OCI-LY7 (cell line): ENCODE data around the gene ADH1B. TPM values are rescaled to one million over a fixed set of nuclear protein-coding genes. Genes with fewer than 3 reads are reported as not detected.
"Not testable (repeated sequence)": the region's sequence is repeated elsewhere in the genome, so short reads cannot be mapped to it uniquely, and the experiment has no call there.

ENCODE experiments used
- BruUV-seq: library from RNA; stranded (reverse); fragments of 400-500 nt; replicated peaks from 2 replicates; lab custom pipeline; 2021; lab: Mats Ljungman, UMichigan
- CTCF ChIA-PET: fragments of 300-600 bp; sonication (Branson Sonifier 250); formaldehyde crosslinking; loops from one replicate; lab custom pipeline; 2022; ENCODE audit warnings: antibody characterized with exemption; ENCODE audit not compliant: unreplicated experiment; lab: Charles Lee
- POLR2A ChIA-PET: fragments of 300-600 bp; sonication (Branson Sonifier 250); formaldehyde crosslinking; loops from one replicate; lab custom pipeline; 2022; ENCODE audit warnings: antibody characterized with exemption; lab: Charles Lee
- DNase-seq: peaks from one replicate; pipeline ENCODE4 v3.0.0-alpha.2; 2015; ENCODE audit warnings: low spot score
- H2AFZ ChIP-seq: fragments of 200-600 bp; sonication (generic), shearing (Covaris generic); 2 replicates; pipeline ENCODE4 v1.6.1; 2014; ENCODE audit warnings: mild to moderate bottlenecking, antibody characterized with exemption, low read length, moderate library complexity
- H3K27ac ChIP-seq: fragments of 200-600 bp; sonication (generic); 2 replicates; pipeline ENCODE4 v1.5.1; 2014; ENCODE audit warnings: mixed run types, low read depth, mild to moderate bottlenecking, moderate library complexity, low read length, inconsistent platforms; ENCODE audit not compliant: poor library complexity, severe bottlenecking
- H3K36me3 ChIP-seq: fragments of 200-600 bp; sonication (generic); 2 replicates; pipeline ENCODE4 v1.6.1; 2014; ENCODE audit warnings: mild to moderate bottlenecking, antibody characterized with exemption, low read length, moderate library complexity, mixed read lengths; ENCODE audit not compliant: insufficient read depth
- H3K4me1 ChIP-seq: fragments of 200-600 bp; sonication (generic); 2 replicates; pipeline ENCODE4 v1.5.1; 2014; ENCODE audit warnings: mild to moderate bottlenecking, low read length; ENCODE audit not compliant: insufficient read depth, poor library complexity, severe bottlenecking
- H3K4me2 ChIP-seq: fragments of 200-600 bp; sonication (generic); 2 replicates; pipeline ENCODE4 v1.6.1; 2014; ENCODE audit warnings: mild to moderate bottlenecking, low read length
- H3K4me3 ChIP-seq: fragments of 200-600 bp; sonication (generic); 2 replicates; pipeline ENCODE4 v1.5.1; 2014; ENCODE audit warnings: mild to moderate bottlenecking, low read depth, low read length; ENCODE audit not compliant: poor library complexity, severe bottlenecking
- H3K79me2 ChIP-seq: fragments of 200-600 bp; sonication (generic); 2 replicates; pipeline ENCODE4 v1.6.1; 2016; ENCODE audit warnings: low read depth, mild to moderate bottlenecking, low read length, moderate library complexity, mixed read lengths; ENCODE audit not compliant: insufficient read depth
- H3K9me2 ChIP-seq: fragments of 200-600 bp; sonication (generic); 2 replicates; pipeline ENCODE4 v1.6.1; 2016; ENCODE audit warnings: mild to moderate bottlenecking, low read length, mixed read lengths; ENCODE audit not compliant: insufficient read depth
- H3K9me3 ChIP-seq: fragments of 200-600 bp; sonication (generic); 2 replicates; pipeline ENCODE4 v1.6.1; 2014; ENCODE audit warnings: mild to moderate bottlenecking, mixed run types, low read length, mixed read lengths
- H4K20me1 ChIP-seq: fragments of 200-600 bp; sonication (generic); 2 replicates; pipeline ENCODE4 v1.6.1; 2014; ENCODE audit warnings: mild to moderate bottlenecking, antibody characterized with exemption, low read length, moderate library complexity, mixed read lengths; ENCODE audit not compliant: insufficient read depth
- EZH2phosphoT487 ChIP-seq: fragments of 200-600 bp; sonication (generic); IDR thresholded peaks from 2 replicates; pipeline ENCODE4 v1.6.1; 2018; ENCODE audit warnings: low read depth, borderline replicate concordance, mild to moderate bottlenecking, mixed run types, antibody characterized with exemption, low read length, moderate library complexity, mixed read lengths
- intact Hi-C: fragments of 100-400 bp; cut with micrococcal nuclease; formaldehyde crosslinking; loops from one replicate; pipeline ENCODE4 v1.10.0; 2022; ENCODE audit not compliant: unreplicated experiment
- total RNA-seq, 2 experiments: library from RNA; depleted of rRNA in 1 of 2; stranded (reverse); fragments of >200 nt in 1 of 2; shearing (Covaris generic) in 1 of 2; gene quantifications; 2 replicates each; pipeline ENCODE4 v1.2.3, GENCODE V29; 2014 to 2022
- TF ChIP-seq, protein P1 (sequence below): fragments of 200-600 bp; sonication (generic); conservative IDR thresholded peaks from 2 replicates; pipeline ENCODE4 v1.5.1; 2014; ENCODE audit warnings: mild to moderate bottlenecking, antibody characterized with exemption, low read length, moderate library complexity, mixed read lengths

Gene ADH1B
- total RNA-seq, 2 experiments from 2014 or later = not detected

DNA sequence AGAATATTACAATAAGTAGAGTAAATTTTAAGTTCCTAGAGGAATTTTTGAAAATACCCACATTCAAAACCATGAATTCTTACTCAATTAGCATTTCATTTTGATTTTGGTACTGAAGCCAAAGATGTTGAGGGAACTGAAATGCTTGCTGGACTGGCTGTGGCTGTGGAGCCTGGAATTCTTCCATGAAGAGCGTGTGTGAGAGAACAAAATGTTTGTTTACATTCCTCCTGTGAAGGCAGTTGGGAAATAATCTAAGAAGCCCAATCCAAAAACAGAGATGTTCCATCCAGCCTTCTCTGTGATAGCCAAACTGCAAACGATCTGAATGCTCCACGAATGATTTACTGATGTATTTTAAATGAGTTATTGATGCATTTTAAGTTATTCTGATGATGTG is 3.8 kb upstream of the ADH1B start:
- intact Hi-C loops = no loop called here
- H3K79me2 ChIP-seq = no peaks in the 10 kb centered on the region
- no peaks in the 10 kb centered on the region for H3K36me3 ChIP-seq
- no peaks in the 10 kb centered on the region for H4K20me1 ChIP-seq
- ChIA-PET POLR2A (no interaction called here), CTCF (no interaction called here)
- H3K9me2 ChIP-seq = no peaks in the 10 kb centered on the region
- H2AFZ ChIP-seq = no peak overlapping the region
- no peak for DNase-seq
- H3K4me3 ChIP-seq = no peak overlapping the region
- H3K4me1 ChIP-seq = no peaks in the 10 kb centered on the region
- H3K4me2 ChIP-seq = no peak overlapping the region
- no peak for TF ChIP-seq EZH2phosphoT487
- TF ChIP-seq, protein P1, sequence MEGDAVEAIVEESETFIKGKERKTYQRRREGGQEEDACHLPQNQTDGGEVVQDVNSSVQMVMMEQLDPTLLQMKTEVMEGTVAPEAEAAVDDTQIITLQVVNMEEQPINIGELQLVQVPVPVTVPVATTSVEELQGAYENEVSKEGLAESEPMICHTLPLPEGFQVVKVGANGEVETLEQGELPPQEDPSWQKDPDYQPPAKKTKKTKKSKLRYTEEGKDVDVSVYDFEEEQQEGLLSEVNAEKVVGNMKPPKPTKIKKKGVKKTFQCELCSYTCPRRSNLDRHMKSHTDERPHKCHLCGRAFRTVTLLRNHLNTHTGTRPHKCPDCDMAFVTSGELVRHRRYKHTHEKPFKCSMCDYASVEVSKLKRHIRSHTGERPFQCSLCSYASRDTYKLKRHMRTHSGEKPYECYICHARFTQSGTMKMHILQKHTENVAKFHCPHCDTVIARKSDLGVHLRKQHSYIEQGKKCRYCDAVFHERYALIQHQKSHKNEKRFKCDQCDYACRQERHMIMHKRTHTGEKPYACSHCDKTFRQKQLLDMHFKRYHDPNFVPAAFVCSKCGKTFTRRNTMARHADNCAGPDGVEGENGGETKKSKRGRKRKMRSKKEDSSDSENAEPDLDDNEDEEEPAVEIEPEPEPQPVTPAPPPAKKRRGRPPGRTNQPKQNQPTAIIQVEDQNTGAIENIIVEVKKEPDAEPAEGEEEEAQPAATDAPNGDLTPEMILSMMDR = no peak
- BruUV-seq = no TSS peak
- no peak overlapping the region for H3K27ac ChIP-seq
- H3K9me3 ChIP-seq = no peaks in the 10 kb centered on the region

DNA sequence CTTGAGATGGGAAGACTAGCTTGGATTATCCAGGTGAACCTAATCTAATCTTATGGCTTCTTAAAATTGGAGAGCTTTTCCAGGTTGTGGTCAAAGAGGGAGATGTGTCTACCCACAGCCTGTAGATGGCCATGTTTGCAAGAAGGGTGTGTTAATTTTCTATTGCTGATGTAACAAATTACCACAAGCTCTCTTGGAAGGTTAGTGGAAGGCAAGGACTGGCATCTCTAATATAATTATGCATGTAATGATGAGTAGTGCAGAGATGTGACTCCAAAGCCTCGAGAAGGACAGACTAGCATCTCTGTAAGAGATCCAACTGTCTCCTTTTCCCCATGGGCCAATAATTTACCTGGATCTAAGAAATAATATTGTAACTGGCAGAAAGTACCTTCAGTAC is 3.2 kb upstream of the ADH1B start:
- Histone ChIP-seq H3K4me2 (no peak overlapping the region), H4K20me1 (no peaks in the 10 kb centered on the region), H3K79me2 (no peaks in the 10 kb centered on the region), H3K9me2 (no peaks in the 10 kb centered on the region), H3K9me3 (no peaks in the 10 kb centered on the region), H3K4me1 (no peaks in the 10 kb centered on the region), H3K36me3 (no peaks in the 10 kb centered on the region), H3K4me3 (no peak overlapping the region), H3K27ac (no peak overlapping the region), H2AFZ (no peak overlapping the region)
- DNase-seq = no peak
- intact Hi-C loops = no loop called here
- POLR2A ChIA-PET = no interaction called here
- no TSS peak for BruUV-seq
- CTCF ChIA-PET = no interaction called here
- TF ChIP-seq EZH2phosphoT487 = no peak
- TF ChIP-seq, protein P1 = no peak

DNA sequence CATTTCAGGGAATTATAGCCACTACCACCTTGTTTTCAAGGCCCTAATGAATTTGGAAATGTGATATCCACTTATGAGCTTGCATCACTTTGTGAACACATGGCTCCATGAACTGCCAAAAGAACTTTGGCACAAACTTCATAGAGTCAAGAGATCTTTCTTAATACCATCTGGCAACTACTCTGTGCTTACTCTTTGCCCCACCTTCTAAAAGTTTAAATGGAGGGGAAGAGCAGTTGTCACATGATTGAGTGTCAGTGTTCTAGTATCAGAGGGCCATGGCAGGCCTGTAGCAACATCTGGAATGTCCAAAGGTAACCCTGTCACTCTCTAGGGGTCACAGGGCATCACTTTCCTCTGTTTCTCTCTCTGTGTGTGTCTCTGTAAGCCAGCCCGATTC is 2.6 kb upstream of the ADH1B start:
- Histone ChIP-seq H3K9me3 (no peaks in the 10 kb centered on the region), H3K4me3 (no peak overlapping the region), H3K9me2 (no peaks in the 10 kb centered on the region), H3K27ac (no peak overlapping the region), H3K79me2 (no peaks in the 10 kb centered on the region), H2AFZ (no peak overlapping the region), H3K4me1 (no peaks in the 10 kb centered on the region), H3K36me3 (no peaks in the 10 kb centered on the region), H3K4me2 (no peak overlapping the region), H4K20me1 (no peaks in the 10 kb centered on the region)
- intact Hi-C loops = no loop called here
- BruUV-seq = no TSS peak
- ChIA-PET POLR2A (no interaction called here), CTCF (interaction anchor here (0.5 kb wide), 1 partner anchor 26 kb away, joined by 3 read pairs; no protein-coding TSS in a partner anchor)
- no peak for DNase-seq
- TF ChIP-seq, protein P1 = no peak
- TF ChIP-seq EZH2phosphoT487 = no peak

DNA sequence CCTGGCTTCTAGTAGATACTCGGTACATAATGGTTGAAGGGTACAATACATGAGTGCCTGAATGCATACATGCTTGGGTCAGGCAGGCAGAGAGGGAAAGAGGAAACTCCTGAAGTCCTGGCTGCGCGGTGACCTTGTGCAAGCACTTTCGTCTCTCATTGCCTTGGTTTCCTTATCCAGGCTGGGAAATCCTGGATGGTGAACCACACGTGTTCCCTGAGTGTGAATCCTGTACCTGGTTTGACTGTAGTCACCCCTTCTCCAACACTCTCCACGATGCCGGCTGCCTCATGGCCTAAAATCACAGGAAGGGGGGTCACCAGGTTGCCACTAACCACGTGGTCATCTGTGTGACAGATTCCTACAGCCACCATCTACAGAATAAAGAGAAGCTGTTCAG is 3.4 kb downstream of the ADH1B start:
- H3K9me2 ChIP-seq, H3K27ac ChIP-seq, H3K4me3 ChIP-seq, H3K4me2 ChIP-seq, H2AFZ ChIP-seq, H3K4me1 ChIP-seq, DNase-seq, CTCF ChIA-PET, H3K9me3 ChIP-seq, H4K20me1 ChIP-seq, H3K79me2 ChIP-seq, intact Hi-C loops, H3K36me3 ChIP-seq, POLR2A ChIA-PET, BruUV-seq: not testable (repeated sequence)
